Keratinocyte (primary cell): ENCODE results near the gene DENND4C.

Source experiments
- EZH2 ChIP-seq: IDR thresholded peaks from one replicate; pipeline ENCODE4 v1.6.1; 2012; ENCODE audit warnings: inconsistent platforms, mild to moderate bottlenecking, low read length, moderate library complexity
- TF ChIP-seq, protein P1 (sequence below), 3 experiments: IDR thresholded peaks in 1 of 3; conservative IDR thresholded peaks in 1 of 3; optimal IDR thresholded peaks in 1 of 3; 2 replicates in 2 of 3; 3 replicates in 1 of 3; pipeline versions ENCODE3 to v1.5.1; 2011; ENCODE audit warnings: low read length in 3 of 3, mild to moderate bottlenecking in 3 of 3, moderate library complexity in 2 of 3, control low read depth in 1 of 3, inconsistent platforms in 1 of 3; ENCODE audit not compliant: insufficient read depth in 2 of 3; ENCODE audit errors: extremely low read depth in 1 of 3

DNA sequence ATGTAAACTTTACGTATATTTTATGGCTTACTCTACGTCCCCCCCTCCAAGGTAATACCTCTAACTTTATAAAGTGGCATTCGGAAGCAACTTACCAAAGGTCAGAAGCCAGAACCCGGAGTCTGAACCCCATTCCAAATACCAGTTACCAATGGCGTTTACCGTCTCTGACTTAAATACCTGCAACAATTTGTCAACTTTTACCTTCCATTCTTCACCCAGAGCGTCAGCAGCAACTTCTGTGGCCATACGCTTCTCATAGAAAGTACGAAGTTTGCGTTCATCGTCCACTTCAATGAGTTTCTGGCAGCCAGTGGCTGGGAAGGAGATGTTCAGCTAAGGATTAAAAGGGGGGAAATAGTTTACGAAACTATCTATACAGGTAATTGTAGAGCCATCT, 148.8 kb downstream of the DENND4C start:
- no peak for TF ChIP-seq EZH2
- TF ChIP-seq, protein P1, sequence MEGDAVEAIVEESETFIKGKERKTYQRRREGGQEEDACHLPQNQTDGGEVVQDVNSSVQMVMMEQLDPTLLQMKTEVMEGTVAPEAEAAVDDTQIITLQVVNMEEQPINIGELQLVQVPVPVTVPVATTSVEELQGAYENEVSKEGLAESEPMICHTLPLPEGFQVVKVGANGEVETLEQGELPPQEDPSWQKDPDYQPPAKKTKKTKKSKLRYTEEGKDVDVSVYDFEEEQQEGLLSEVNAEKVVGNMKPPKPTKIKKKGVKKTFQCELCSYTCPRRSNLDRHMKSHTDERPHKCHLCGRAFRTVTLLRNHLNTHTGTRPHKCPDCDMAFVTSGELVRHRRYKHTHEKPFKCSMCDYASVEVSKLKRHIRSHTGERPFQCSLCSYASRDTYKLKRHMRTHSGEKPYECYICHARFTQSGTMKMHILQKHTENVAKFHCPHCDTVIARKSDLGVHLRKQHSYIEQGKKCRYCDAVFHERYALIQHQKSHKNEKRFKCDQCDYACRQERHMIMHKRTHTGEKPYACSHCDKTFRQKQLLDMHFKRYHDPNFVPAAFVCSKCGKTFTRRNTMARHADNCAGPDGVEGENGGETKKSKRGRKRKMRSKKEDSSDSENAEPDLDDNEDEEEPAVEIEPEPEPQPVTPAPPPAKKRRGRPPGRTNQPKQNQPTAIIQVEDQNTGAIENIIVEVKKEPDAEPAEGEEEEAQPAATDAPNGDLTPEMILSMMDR (optimal IDR thresholded peaks at IDR 0.05 in 1 of 3, IDR thresholded peaks at IDR 0.05 in 1 of 3, conservative IDR thresholded peaks at IDR 0.05 in 1 of 3; ENCODE audit: extremely low read depth in 1 of 3, insufficient read depth in 2 of 3, low read length in 3 of 3), result no peak
